OCI-LY1 (cell line): Measurements from ENCODE around the gene CACNA2D3.

ENCODE experiments used
- EZH2 ChIP-seq: fragments of 200-600 bp; sonication (generic), shearing (Covaris generic); IDR thresholded peaks from 2 replicates; pipeline ENCODE4 v1.8.0; 2017; ENCODE audit warnings: borderline replicate concordance, mixed run types, mild to moderate bottlenecking, antibody characterized with exemption, low read length, moderate library complexity, mixed read lengths
- TF ChIP-seq, protein P1 (sequence below): fragments of 200-600 bp; sonication (generic), shearing (Covaris generic); IDR thresholded peaks from 2 replicates; pipeline ENCODE4 v1.5.1; 2017; ENCODE audit warnings: mild to moderate bottlenecking, antibody characterized with exemption, low read length, moderate library complexity, mixed read lengths

DNA sequence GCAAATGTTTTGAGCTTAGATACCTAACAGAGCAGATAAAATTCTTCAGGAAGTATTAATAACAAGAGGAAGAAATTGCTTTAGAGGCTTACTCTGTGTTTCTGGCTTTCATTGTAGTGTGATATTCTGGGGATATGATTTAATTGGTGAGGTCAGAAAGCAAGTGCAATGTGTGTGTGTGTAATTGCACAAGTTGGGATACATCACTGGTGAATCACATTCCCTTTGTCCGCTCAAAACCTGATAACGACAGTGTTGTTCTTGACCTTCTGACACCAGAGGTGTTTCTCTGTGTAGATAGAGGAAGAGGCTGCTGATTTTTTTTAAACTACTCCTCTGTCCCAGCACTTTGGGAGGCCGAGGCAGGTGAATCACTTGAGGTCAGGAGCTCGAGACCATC is 161.1 kb downstream of the CACNA2D3 start:
- TF ChIP-seq, protein P1, sequence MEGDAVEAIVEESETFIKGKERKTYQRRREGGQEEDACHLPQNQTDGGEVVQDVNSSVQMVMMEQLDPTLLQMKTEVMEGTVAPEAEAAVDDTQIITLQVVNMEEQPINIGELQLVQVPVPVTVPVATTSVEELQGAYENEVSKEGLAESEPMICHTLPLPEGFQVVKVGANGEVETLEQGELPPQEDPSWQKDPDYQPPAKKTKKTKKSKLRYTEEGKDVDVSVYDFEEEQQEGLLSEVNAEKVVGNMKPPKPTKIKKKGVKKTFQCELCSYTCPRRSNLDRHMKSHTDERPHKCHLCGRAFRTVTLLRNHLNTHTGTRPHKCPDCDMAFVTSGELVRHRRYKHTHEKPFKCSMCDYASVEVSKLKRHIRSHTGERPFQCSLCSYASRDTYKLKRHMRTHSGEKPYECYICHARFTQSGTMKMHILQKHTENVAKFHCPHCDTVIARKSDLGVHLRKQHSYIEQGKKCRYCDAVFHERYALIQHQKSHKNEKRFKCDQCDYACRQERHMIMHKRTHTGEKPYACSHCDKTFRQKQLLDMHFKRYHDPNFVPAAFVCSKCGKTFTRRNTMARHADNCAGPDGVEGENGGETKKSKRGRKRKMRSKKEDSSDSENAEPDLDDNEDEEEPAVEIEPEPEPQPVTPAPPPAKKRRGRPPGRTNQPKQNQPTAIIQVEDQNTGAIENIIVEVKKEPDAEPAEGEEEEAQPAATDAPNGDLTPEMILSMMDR, result no peak
- TF ChIP-seq EZH2, result no peak
